Measurements from ENCODE around the gene POLR3A.

DNA sequence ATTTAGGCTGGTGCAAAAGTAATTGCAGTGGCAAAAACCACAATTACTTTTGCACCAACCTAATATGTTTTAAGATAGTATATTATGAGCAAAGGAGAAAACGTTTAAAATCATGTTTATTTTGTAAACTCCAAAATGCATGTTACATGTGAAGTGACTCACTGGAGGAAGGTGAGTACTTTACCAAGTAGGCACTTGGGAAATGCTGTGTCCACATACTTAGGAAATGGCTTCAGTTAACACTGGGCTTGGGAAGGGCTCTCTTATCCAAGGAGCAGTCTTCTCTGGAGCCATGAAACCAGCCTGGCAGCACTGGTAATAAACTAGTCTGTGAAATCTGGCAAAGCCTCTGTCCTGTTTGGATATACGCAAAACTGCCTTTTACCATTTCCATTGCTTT is 8.8 kb upstream of the POLR3A start:
- TF ChIP-seq, protein P1, sequence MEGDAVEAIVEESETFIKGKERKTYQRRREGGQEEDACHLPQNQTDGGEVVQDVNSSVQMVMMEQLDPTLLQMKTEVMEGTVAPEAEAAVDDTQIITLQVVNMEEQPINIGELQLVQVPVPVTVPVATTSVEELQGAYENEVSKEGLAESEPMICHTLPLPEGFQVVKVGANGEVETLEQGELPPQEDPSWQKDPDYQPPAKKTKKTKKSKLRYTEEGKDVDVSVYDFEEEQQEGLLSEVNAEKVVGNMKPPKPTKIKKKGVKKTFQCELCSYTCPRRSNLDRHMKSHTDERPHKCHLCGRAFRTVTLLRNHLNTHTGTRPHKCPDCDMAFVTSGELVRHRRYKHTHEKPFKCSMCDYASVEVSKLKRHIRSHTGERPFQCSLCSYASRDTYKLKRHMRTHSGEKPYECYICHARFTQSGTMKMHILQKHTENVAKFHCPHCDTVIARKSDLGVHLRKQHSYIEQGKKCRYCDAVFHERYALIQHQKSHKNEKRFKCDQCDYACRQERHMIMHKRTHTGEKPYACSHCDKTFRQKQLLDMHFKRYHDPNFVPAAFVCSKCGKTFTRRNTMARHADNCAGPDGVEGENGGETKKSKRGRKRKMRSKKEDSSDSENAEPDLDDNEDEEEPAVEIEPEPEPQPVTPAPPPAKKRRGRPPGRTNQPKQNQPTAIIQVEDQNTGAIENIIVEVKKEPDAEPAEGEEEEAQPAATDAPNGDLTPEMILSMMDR (IDR thresholded peaks at IDR 0.05; ENCODE audit: insufficient read depth, low read length, poor library complexity, severe bottlenecking), result no peak
- TF ChIP-seq EZH2phosphoT487 (conservative IDR thresholded peaks at IDR 0.05; ENCODE audit: low read length), result no peak

Data from SU-DHL-6 (cell line).